ENCODE results near the gene USP25. TPM values are rescaled to one million over a fixed set of nuclear protein-coding genes. Genes with fewer than 3 reads are reported as not detected.

Gene USP25, protein sequence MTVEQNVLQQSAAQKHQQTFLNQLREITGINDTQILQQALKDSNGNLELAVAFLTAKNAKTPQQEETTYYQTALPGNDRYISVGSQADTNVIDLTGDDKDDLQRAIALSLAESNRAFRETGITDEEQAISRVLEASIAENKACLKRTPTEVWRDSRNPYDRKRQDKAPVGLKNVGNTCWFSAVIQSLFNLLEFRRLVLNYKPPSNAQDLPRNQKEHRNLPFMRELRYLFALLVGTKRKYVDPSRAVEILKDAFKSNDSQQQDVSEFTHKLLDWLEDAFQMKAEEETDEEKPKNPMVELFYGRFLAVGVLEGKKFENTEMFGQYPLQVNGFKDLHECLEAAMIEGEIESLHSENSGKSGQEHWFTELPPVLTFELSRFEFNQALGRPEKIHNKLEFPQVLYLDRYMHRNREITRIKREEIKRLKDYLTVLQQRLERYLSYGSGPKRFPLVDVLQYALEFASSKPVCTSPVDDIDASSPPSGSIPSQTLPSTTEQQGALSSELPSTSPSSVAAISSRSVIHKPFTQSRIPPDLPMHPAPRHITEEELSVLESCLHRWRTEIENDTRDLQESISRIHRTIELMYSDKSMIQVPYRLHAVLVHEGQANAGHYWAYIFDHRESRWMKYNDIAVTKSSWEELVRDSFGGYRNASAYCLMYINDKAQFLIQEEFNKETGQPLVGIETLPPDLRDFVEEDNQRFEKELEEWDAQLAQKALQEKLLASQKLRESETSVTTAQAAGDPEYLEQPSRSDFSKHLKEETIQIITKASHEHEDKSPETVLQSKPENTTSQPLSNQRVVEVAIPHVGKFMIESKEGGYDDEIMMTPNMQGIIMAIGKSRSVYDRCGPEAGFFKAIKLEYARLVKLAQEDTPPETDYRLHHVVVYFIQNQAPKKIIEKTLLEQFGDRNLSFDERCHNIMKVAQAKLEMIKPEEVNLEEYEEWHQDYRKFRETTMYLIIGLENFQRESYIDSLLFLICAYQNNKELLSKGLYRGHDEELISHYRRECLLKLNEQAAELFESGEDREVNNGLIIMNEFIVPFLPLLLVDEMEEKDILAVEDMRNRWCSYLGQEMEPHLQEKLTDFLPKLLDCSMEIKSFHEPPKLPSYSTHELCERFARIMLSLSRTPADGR
- total RNA-seq (100 to 1,000 TPM in 1 of 2 donors, 10 to 100 TPM in 1; 47.2 to 148 TPM), polyA plus RNA-seq (10 to 100 TPM; 14.6 to 17.0 TPM)
- long read RNA-seq, donor 1, partial matches to known transcripts = 9 of 15 reads
- long read RNA-seq, donor 1, other reads (novel, unspliced or antisense) = 0 of 15 reads
- long read RNA-seq, donor 2 = 0 reads
- long read RNA-seq, donor 3, partial matches to known transcripts = 0 of 3 reads
- long read RNA-seq, donor 3, other reads (novel, unspliced or antisense) = 0 of 3 reads
- long read RNA-seq, donor 4, partial matches to known transcripts = 0 of 1 reads
- long read RNA-seq, donor 4, other reads (novel, unspliced or antisense) = 0 of 1 reads
- long read RNA-seq, donor 5, partial matches to known transcripts = 0 of 3 reads
- long read RNA-seq, donor 5, other reads (novel, unspliced or antisense) = 0 of 3 reads

- H3K27ac ChIP-seq (ENCODE audit: low read depth in 1 of 2, low read length in 1 of 2) = peak within 1 kb of the TSS; percentile 97 to 99
- peak within 1 kb of the TSS; percentile 98 for H3K4me3 ChIP-seq
- peak; percentile 85 to 91 (median 90) for DNase-seq
- H3K36me3 ChIP-seq (ENCODE audit: control insufficient read depth in 4 of 4, insufficient read depth in 4 of 4, low read length in 4 of 4) = no peaks in the 10 kb centered on the region
- WGBS, 2 donors = 0% methylated on average over 43 to 121 of the region's 123 CpGs
- peak within 1 kb of the TSS; percentile 33 to 97 for H3K9ac ChIP-seq (ENCODE audit: insufficient read depth in 1 of 2, low read length in 2 of 2)
- no peak for TF ChIP-seq CTCF (IDR thresholded peaks at IDR 0.05; ENCODE audit: control extremely low read depth, extremely low read depth)
- H3K9me3 ChIP-seq (ENCODE audit: control insufficient read depth in 4 of 4, insufficient read depth in 3 of 4, low read length in 3 of 4) = no peaks in the 10 kb centered on the region
- ATAC-seq (ENCODE audit: insufficient read depth, low FRiP score) = peak; percentile 98
- H3K27me3 ChIP-seq (ENCODE audit: control insufficient read depth in 3 of 3, insufficient read depth in 3 of 3, low read length in 2 of 3) = no peaks in the 10 kb centered on the region
- peaks cover 0 to 17% (median 4%) of the 10 kb centered on the region in 5 donors for H3K4me1 ChIP-seq (ENCODE audit: control insufficient read depth in 5 of 5, insufficient read depth in 5 of 5, low read length in 5 of 5)
Observed at GRCh38 chr21:15729674-15730483, at the start of gene USP25. USP25 (plus strand) TSS chr21:15729982; CDS start chr21:15730394, 412 bp downstream.

- WGBS, 2 donors = 22 to 54% methylated on average over 6 of the region's 6 CpGs
- Histone ChIP-seq H3K9me3 (ENCODE audit: control insufficient read depth in 4 of 4, insufficient read depth in 3 of 4, low read length in 3 of 4) (no peaks in the 10 kb centered on the region), H3K27ac (ENCODE audit: low read depth in 1 of 2, low read length in 1 of 2) (peak overlapping the region in 1 of 2 donors; percentile 83), H3K9ac (ENCODE audit: insufficient read depth in 1 of 2, low read length in 2 of 2) (no peak overlapping the region), H3K27me3 (ENCODE audit: control insufficient read depth in 3 of 3, insufficient read depth in 3 of 3, low read length in 2 of 3) (no peaks in the 10 kb centered on the region), H3K4me3 (no peak overlapping the region), H3K36me3 (ENCODE audit: control insufficient read depth in 4 of 4, insufficient read depth in 4 of 4, low read length in 4 of 4) (no peaks in the 10 kb centered on the region), H3K4me1 (ENCODE audit: control insufficient read depth in 5 of 5, insufficient read depth in 5 of 5, low read length in 5 of 5) (peaks cover 0 to 5% (median 0%) of the 10 kb centered on the region in 5 donors)
- DNase-seq (peak in 2 of 3 donors; percentile 36 to 44), ATAC-seq (ENCODE audit: insufficient read depth, low FRiP score) (peak; percentile 59)
- TF ChIP-seq CTCF (IDR thresholded peaks at IDR 0.05; ENCODE audit: control extremely low read depth, extremely low read depth) = no peak
Observed at GRCh38 chr21:15682186-15682895, 47.4 kb upstream of the USP25 start.

Data from lung (tissue), 16 donors.